ENCODE data around the gene NAV3. TPM values are rescaled to one million over a fixed set of nuclear protein-coding genes. Genes with fewer than 3 reads are reported as not detected.

NAV3 gene
- total RNA-seq, 1 experiment from 2014 or later = 3.0 TPM

DNA sequence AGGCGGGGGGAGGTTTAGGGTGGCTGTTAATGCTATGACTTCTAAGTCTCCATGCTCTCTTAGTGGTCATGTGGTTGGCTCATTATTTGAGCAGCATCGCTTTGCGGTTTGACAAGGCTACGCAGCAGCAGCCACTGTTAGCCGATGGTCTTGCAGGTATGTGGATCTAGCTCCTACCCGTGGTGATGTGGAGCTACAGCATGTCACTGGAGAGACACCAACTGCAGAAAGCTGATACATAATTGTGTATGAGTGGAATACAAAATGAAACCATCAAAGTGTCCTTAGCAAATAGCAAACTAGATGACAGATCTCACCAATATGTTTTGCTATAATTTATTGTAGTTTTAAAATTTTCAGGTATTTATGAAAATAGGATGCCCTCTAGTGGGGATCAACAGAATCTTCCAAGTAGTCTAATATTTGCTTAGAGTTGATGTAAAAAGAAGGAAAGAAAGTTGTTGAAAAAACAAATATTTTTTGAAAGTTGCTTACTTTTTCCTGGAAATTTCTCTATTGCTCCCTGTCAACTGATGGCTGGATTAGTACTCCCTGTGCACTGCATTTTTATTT lies 94.9 kb downstream of the NAV3 start:
- no peak overlapping the region for H2BK15ac ChIP-seq (ENCODE audit: low read depth, low read length)
- H3K9me3 ChIP-seq (ENCODE audit: control insufficient read depth, low read depth, low read length) = no peaks in the 10 kb centered on the region
- no peaks in the 10 kb centered on the region for H3K79me2 ChIP-seq (ENCODE audit: insufficient read depth, low read length)
- H3K9me3 Mint-ChIP-seq = no peaks in the 10 kb centered on the region
- no peak overlapping the region for H2AK5ac ChIP-seq (ENCODE audit: insufficient read length, low read length)
- H2BK12ac ChIP-seq (ENCODE audit: insufficient read length, low read depth, low read length) = no peak overlapping the region
- H3K4me1 Mint-ChIP-seq = peaks cover 9 to 11% of the 10 kb centered on the region in 2 experiments
- no peak overlapping the region for H3K9ac ChIP-seq (ENCODE audit: extremely low read depth, insufficient read length, low read length)
- no peak overlapping the region for H4K5ac ChIP-seq (ENCODE audit: insufficient read length, low read depth, low read length)
- H4K20me1 ChIP-seq (ENCODE audit: control insufficient read depth, insufficient read depth, insufficient read length) = no peaks in the 10 kb centered on the region
- no peaks in the 10 kb centered on the region for H3K4me1 ChIP-seq (ENCODE audit: insufficient read depth, low read length)
- H4K91ac ChIP-seq (ENCODE audit: insufficient read length, low read depth, low read length) = no peak overlapping the region
- H3K27ac Mint-ChIP-seq = no peak overlapping the region
- H2BK120ac ChIP-seq (ENCODE audit: low read depth, low read length, poor library complexity, severe bottlenecking) = no peak overlapping the region
- no peak overlapping the region for H2AFZ ChIP-seq (ENCODE audit: low read length)
- no peaks in the 10 kb centered on the region for H3K23me2 ChIP-seq (ENCODE audit: insufficient read length, low read depth, low read length, poor library complexity, severe bottlenecking)
- H3K18ac ChIP-seq (ENCODE audit: insufficient read length, low read depth, low read length) = no peak overlapping the region
- no peaks in the 10 kb centered on the region for H3K27me3 ChIP-seq (ENCODE audit: insufficient read depth, low read length)
- DNase-seq = peak; percentile 90
- H3K4me3 Mint-ChIP-seq = no peak overlapping the region
- no peak overlapping the region for H2BK5ac ChIP-seq (ENCODE audit: insufficient read length, low read length)
- H3K14ac ChIP-seq (ENCODE audit: insufficient read depth, low read length) = no peak overlapping the region
- TF ChIP-seq, protein P1, sequence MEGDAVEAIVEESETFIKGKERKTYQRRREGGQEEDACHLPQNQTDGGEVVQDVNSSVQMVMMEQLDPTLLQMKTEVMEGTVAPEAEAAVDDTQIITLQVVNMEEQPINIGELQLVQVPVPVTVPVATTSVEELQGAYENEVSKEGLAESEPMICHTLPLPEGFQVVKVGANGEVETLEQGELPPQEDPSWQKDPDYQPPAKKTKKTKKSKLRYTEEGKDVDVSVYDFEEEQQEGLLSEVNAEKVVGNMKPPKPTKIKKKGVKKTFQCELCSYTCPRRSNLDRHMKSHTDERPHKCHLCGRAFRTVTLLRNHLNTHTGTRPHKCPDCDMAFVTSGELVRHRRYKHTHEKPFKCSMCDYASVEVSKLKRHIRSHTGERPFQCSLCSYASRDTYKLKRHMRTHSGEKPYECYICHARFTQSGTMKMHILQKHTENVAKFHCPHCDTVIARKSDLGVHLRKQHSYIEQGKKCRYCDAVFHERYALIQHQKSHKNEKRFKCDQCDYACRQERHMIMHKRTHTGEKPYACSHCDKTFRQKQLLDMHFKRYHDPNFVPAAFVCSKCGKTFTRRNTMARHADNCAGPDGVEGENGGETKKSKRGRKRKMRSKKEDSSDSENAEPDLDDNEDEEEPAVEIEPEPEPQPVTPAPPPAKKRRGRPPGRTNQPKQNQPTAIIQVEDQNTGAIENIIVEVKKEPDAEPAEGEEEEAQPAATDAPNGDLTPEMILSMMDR (conservative IDR thresholded peaks at IDR 0.05) = peak; percentile 100
- no peak overlapping the region for H3K4ac ChIP-seq (ENCODE audit: low read depth, low read length)
- H3K27ac ChIP-seq (ENCODE audit: insufficient read length, low read depth, low read length) = no peak overlapping the region
- no CpG with 5 or more reads among the region's 6 CpGs for WGBS (ENCODE audit: extremely low coverage, insufficient read length, low lambda C conversion rate)
- H3T11ph ChIP-seq (ENCODE audit: low read length) = no peak overlapping the region
- H3K36me3 Mint-ChIP-seq (ENCODE audit: insufficient read depth in 1 of 3, low read depth in 3 of 3) = no peaks in the 10 kb centered on the region
- no peak overlapping the region for H3K23ac ChIP-seq (ENCODE audit: insufficient read length, low read depth, low read length)
- no peaks in the 10 kb centered on the region for H3K79me1 ChIP-seq (ENCODE audit: insufficient read depth, low read depth, low read length, poor library complexity, severe bottlenecking)
- H3K56ac ChIP-seq (ENCODE audit: insufficient read length, low read depth, low read length) = no peak overlapping the region
- no peaks in the 10 kb centered on the region for H3K27me3 Mint-ChIP-seq (ENCODE audit: low read depth)
- H2BK20ac ChIP-seq (ENCODE audit: low read depth, low read length, poor library complexity, severe bottlenecking) = no peak overlapping the region
- H4K8ac ChIP-seq (replicated peaks; ENCODE audit: insufficient read length, low read depth, low read length) = no peak overlapping the region
- H3K4me2 ChIP-seq (ENCODE audit: insufficient read depth, insufficient read length, low read length) = no peak overlapping the region
